Myocyte (in vitro differentiated cells): Measurements from ENCODE around the gene LBR. TPM values are rescaled to one million over a fixed set of nuclear protein-coding genes. Genes with fewer than 3 reads are reported as not detected.

Experiments
- DNase-seq: peaks from one replicate; pipeline ENCODE4 v3.0.0-alpha.2; 2012; ENCODE audit warnings: low read depth
- total RNA-seq: library from RNA; depleted of rRNA; stranded (reverse); fragments of >200 nt; gene quantifications from 2 replicates; pipeline ENCODE4 v1.2.3, GENCODE V29; 2014

Gene LBR
- total RNA-seq, 1 donor from 2014 or later = 13.7 TPM

DNA sequence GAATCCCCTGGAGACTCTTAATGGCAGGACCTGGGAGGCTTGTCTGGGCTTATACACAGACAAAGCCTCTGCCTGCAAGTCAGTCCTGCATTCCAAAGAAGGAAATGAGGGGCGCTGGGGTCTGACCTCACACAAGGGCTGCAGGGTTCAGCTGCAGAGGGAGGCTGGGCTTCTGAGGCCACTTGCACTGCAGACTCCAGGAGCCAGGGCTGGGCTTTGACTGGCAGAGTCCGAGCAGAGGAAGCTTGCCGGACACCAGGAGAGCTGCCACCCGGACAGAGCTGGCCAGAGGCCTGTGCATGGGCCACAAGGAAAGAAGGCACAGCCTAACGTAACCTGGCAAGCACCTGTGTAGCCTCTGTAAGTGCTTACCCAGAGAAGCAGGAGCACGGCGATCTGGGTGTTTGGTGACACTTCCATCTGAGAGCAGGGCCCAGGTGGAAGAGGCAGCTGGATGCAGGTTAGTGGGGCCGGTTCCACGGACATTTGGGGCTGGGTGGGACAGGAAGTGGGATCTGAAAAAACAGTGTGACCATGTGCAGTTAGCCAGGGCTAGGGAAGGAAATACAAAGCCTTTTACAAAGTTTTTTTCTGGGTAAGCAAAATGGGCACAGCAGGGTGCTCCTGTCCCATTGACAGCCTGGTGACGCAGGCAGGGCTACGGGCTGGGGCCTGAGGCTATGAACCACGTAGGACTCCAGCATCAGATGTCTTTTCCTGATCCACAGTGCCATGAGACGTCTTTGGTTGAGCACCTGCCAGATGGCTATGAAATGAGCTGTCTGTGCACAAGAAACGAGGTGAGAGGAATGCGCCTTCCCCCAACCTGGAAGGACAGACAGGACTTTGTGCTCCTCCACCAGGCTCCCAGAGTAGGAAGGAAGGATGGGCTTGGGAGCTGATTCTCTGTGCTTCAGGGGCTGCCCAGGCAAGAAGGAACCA is 37.3 kb upstream of the LBR start:
- no peak for DNase-seq

GRCh38 chr1:225462714-225463574 is 35.1 kb upstream of the LBR start:
- DNase-seq = no peak

GRCh38 chr1:225462429-225462713 is 34.5 kb upstream of the LBR start:
- no peak for DNase-seq

GRCh38 chr1:225461533-225462428 is 33.9 kb upstream of the LBR start:
- no peak for DNase-seq

DNA sequence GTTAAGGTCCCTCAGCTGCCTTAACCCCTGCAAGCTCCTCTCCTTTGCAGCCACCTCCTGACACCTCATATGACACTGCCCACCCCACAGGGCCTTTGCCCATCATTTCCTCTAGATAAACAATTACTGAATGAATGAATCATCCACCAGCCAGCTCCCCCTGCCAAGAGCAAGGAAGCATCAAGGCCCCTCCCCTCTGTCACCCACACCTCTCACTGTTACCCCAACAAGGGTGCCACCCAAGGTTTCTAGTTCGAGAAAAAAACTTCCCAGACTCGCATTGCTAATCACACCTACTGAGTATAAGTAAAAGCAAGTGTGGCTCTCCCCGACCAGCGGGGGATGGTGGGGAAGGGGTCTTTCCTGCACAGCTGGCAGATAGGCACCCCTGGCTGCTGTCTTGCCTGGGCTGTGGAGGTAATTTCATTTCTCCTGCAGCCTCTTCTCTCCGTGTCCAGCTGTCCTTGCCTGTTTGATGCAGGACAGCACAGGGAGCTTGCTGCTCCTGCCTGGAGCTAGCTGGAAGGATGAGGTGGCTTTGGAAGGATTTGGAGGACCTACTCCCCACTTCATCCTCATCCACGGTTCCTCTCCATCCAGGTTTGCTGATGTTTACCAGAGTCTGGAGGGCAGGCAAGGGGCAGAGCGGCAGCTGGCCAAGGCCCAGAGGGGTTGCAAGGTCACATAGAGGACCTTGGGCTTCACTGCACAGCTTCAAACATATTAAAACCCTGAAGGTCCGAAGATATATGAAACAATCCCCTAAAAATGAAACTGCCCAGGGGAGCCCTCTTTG is 33.1 kb upstream of the LBR start:
- no peak for DNase-seq

DNA sequence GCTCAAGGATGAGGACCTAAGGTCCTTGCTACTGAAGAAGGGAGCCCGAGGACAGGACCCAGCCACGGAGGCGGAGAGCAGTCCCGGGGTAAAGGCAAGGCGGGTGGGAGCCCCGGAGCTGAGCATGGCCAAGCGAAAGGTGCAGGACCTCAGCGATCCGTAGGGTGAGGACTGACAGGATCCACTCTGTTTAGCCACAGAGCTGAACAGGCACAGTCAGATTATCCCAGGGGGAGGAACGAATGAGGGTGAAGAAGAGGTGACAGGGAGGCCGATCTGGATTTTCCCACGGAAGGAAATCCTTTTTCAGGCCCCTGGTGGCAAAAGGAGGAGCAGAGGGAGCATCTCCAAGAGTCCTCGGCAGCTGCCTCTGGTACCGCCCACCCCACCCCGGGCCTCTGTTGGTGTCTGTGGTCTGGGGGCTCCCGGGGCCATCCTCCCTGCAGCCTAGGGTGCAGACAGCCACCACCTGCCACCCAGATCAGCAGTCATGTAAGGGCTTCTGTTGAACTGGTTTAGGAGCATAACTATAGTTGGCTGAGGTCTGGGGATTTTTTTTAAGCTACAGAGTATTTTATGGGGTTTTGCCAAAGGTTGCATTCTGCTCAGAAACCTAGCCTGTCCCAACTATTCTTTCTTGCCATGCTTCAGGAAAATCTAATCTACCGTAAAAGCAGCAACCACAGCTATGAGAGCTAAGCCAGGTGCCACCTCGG is 32.3 kb upstream of the LBR start:
- DNase-seq = peak; percentile 67

DNA sequence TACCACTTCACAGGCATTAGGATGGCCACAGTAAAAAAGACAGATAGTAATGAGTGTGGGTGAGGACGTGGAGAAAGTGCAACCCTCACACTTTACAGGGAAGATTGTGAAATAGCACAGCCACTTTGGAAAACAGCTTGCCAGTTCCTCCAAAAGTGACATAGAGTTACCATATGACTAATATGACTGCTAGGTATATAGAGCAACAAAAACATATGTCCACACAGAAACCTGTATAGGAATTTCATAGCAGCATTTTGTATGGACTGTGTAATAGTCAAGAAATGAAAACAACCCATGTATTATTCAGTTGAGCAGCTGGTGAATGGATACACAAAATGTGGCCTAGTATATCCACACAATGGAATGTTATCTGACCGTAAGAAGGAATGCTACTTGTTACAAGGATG is 30.4 kb upstream of the LBR start:
- DNase-seq = peak; percentile 43

DNA sequence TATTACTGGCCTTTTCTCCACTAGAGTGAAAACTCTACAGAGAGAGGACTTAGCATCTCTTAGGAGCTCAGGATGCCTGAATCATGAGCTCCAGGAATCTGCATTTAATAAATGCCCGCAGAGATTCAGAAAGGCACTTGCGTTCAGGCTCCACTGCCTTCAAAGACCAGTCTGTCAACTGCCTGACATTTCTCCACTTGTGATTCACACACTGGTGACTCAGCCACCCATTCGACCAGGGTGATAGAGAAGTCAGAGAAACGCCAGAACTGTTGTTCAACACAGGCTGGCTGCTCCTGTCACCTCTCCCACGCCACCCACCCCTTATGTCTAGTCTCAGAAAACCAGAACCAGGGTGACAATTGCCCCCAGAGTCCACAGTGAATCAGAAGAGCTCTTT is 26.9 kb upstream of the LBR start:
- peak; percentile 84 for DNase-seq

DNA sequence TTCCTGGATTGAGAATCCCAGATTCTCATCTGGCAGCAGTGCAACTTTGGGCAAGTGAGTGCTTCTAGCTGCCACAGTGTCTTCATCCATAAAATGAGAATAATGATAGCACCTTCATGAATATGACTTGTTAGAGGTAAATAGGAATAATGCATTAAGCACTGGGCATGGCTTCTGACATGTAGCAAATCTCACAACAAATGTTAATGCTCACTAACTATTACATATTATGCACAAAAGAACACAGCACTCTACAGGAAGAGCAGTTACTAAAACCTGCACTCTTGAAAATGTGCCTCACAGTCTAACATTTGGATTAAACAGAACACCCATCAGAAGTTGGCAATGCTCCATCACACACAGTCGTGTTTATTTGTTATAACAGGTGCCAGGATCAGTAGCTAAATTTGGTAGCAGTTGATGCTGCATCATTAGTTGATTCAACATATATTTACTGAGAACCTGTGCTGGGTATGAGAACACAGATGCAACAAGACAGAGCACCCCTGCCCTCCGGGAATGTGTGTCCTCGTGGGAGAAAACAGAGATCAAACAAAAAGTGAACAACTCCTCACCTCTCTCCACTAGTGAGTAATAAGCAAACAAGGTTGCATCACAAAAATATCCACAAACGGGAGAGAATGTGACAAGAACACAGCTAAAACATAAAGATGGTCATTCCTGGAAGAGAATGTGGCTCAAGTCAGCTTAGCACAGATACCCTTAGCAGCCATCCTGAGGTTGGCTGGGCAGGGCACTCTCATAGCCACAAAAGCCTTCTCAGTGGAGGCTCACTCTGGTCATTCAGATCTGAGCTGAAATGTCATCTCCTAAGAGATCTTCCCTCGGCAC is 26.2 kb upstream of the LBR start:
- DNase-seq = peak; percentile 66

- DNase-seq = peak; percentile 6
These were observed 24.1 kb upstream of the LBR start for GRCh38 chr1:225451840-225452515.

DNA sequence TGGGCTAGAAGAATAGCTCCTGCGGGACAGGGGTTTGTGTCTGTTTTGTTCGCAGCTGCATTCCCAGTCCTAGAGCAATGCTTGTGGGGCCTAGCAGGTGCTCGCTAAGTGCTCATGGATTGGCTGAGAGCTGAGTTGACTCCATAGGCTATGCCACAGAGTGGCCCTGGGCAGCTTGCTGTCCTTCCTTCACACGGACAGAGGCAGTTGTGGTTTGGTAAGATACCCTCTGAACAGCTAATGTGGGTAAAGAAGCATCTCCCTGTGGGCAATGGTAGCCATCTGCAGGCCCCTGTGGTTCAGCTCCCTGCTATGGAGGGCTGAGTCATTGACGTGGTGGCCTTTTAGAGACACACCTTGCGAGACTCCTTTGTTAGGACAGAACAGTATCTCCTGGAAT is 23.5 kb upstream of the LBR start:
- peak; percentile 98 for DNase-seq

GRCh38 chr1:225450491-225451191 is 22.8 kb upstream of the LBR start:
- DNase-seq = peak; percentile 33

GRCh38 chr1:225449774-225450173 is 21.9 kb upstream of the LBR start:
- no peak for DNase-seq

DNA sequence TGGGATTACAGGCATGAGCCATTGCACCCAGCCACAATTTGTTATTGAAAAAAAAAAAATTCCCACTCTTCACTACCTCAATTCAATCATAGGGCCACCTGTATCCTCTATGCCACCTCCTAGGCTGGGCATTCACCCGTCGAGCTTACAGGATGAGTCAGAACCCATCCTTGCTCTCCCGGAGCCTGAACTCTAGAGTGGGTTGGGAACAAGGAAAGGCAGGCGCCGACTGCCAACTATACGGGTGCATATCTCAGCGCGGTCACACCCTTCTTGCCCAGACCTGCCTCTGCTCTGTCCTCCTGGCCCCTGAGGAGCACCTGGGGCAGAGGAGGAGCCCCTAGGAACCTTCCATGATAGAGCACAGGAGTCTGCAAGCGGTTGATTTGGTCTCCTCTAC is 21.4 kb upstream of the LBR start:
- no peak for DNase-seq

GRCh38 chr1:225448146-225448805 is 20.4 kb upstream of the LBR start:
- DNase-seq = no peak

DNA sequence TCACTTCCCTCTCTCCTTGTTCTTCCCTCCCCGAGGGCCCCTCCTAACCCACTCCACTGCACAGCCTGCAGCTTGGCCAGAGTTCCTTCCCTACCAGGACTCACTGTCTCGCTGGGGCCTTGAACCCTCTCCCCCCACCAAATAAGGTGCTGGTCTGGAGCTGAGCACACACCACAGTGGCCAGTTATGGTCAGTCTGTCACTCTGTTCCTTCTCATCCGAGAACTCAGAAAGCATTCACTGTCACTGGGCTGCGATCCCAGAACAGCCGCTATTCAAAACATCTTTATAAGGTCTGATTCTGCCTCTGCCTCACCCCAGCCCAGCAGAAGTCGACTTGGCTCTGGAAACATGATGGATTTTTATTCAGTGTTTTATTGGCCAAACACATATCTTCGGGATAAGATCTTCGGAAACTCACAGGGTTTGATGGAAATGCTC is 19.8 kb upstream of the LBR start:
- DNase-seq = peak; percentile 39

DNA sequence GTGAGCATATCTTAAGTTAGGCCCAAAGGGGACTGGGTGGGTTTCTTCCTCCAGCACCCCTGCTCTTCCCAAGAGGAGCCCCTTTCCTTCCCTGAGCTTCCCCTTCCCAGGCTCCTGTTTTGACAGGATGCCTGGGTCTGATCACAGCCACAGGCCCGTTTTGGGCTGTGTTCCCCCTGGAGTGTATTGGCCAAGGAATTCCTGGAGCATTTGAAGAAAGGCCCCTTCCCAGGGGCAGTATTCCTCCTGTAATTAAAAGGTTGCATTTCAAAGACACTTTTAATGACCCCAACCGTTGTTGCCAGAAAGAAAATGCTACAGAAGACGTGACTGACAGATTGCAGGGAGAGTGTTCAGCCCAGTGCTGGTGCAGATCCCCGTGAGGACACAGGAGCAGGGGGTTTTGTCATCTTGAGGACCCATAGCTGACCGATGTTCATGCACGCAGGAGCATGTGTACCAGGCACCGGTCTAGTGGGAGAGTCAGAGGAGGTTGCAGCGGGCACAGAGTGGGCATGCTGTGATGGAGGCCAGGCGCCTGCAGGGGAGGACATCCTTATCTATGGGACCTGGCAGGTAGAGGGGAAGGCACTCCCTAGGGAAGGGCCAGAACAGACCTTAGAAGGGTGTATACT is 19.3 kb upstream of the LBR start:
- DNase-seq = no peak
